Subcutaneous abdominal adipose tissue (tissue), 5 donors: ENCODE measurements around the gene GOLPH3.
A peak's percentile ranks its signal among the peaks of the same experiment; 100 is the strongest.

Source experiments
- H3K27ac ChIP-seq: one replicate; pipeline ENCODE4 v1.7.0; 2013; ENCODE audit warnings: low read depth, mild to moderate bottlenecking, inconsistent platforms, low read length, moderate library complexity
- H3K27me3 ChIP-seq, 5 donors: one replicate each; pipeline ENCODE4 v1.7.0; 2013; ENCODE audit warnings: low read length in 5 of 5, inconsistent platforms in 1 of 5; ENCODE audit not compliant: control insufficient read depth in 5 of 5, insufficient read depth in 4 of 5
- H3K36me3 ChIP-seq, 5 donors: one replicate each; pipeline ENCODE4 v1.7.0; 2013; ENCODE audit warnings: low read length in 5 of 5; ENCODE audit not compliant: control insufficient read depth in 5 of 5, insufficient read depth in 5 of 5
- H3K4me1 ChIP-seq, 5 donors: one replicate each; pipeline ENCODE4 v1.7.0; 2013; ENCODE audit warnings: low read length in 5 of 5, mild to moderate bottlenecking in 3 of 5, moderate library complexity in 1 of 5; ENCODE audit not compliant: control insufficient read depth in 5 of 5, insufficient read depth in 5 of 5
- H3K4me3 ChIP-seq, 5 donors: one replicate each; pipeline ENCODE4 v1.7.0; 2013; ENCODE audit warnings: low read length in 5 of 5, low read depth in 1 of 5
- H3K9ac ChIP-seq, 5 donors: one replicate each; pipeline ENCODE4 v1.7.0; 2013; ENCODE audit warnings: low read length in 5 of 5, mild to moderate bottlenecking in 4 of 5, moderate library complexity in 3 of 5
- H3K9me3 ChIP-seq, 5 donors: one replicate each; pipeline ENCODE4 v1.7.0; 2013; ENCODE audit warnings: low read length in 5 of 5; ENCODE audit not compliant: control insufficient read depth in 5 of 5
- donor health status: healthy.
- donor health status: healthy.
- donor health status: healthy.
- donor health status: healthy.
- donor health status: healthy.

The GOLPH3 gene

DNA sequence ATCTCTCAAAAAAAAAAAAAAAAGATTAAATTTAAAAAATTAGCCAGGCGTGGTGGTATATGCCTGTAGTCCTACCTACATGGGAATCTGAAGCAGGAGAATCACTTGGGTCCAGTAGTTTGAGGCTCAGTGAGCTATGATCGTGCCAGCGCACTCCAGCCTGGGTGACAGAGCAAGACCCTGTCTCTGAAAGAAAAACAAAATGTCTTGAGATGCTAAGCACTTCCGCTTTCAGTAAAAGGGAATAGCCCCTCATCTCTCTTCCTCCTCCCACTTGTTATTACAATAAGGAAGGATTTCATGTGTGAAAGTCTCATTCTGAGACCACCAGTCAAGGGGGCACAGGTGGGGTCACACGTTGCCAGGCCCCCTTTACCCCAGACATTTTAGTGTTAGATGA, 79.4 kb downstream of the GOLPH3 start:
- Histone ChIP-seq H3K4me3 (no peak overlapping the region), H3K27me3 (no peaks in the 10 kb centered on the region), H3K9ac (no peak overlapping the region), H3K36me3 (peaks cover 9 to 69% (median 48%) of the 10 kb centered on the region in 5 donors), H3K4me1 (peaks cover 0 to 26% (median 0%) of the 10 kb centered on the region in 5 donors), H3K27ac (no peak overlapping the region), H3K9me3 (no peaks in the 10 kb centered on the region)

- Histone ChIP-seq H3K9ac (no peak overlapping the region), H3K27ac (no peak overlapping the region), H3K4me1 (peaks cover 0 to 11% (median 0%) of the 10 kb centered on the region in 5 donors), H3K4me3 (no peak overlapping the region), H3K27me3 (no peaks in the 10 kb centered on the region), H3K36me3 (peaks cover 0 to 69% (median 51%) of the 10 kb centered on the region in 5 donors), H3K9me3 (no peaks in the 10 kb centered on the region)
Measured at GRCh38 chr5:32092938-32093812, 80.9 kb downstream of the GOLPH3 start.

DNA sequence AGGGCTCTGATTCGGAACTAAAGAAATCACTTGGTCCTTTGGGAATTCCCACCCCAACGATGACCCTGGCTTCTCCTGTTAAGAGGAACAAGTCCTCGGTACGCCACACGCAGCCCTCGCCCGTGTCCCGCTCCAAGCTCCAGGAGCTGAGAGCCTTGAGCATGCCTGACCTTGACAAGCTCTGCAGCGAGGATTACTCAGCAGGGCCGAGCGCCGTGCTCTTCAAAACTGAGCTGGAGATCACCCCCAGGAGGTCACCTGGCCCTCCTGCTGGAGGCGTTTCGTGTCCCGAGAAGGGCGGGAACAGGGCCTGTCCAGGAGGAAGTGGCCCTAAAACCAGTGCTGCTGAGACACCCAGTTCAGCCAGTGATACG, 83.4 kb downstream of the GOLPH3 start:
- Histone ChIP-seq H3K27ac (no peak overlapping the region), H3K4me3 (no peak overlapping the region), H3K9me3 (no peaks in the 10 kb centered on the region), H3K27me3 (no peaks in the 10 kb centered on the region), H3K4me1 (peaks cover 0 to 7% (median 0%) of the 10 kb centered on the region in 5 donors), H3K9ac (no peak overlapping the region), H3K36me3 (peaks cover 0 to 69% (median 62%) of the 10 kb centered on the region in 5 donors)

- Histone ChIP-seq H3K4me1 (peaks cover 0 to 5% (median 0%) of the 10 kb centered on the region in 5 donors), H3K4me3 (no peak overlapping the region)
Measured at GRCh38 chr5:32090026-32090754, 83.9 kb downstream of the GOLPH3 start.

DNA sequence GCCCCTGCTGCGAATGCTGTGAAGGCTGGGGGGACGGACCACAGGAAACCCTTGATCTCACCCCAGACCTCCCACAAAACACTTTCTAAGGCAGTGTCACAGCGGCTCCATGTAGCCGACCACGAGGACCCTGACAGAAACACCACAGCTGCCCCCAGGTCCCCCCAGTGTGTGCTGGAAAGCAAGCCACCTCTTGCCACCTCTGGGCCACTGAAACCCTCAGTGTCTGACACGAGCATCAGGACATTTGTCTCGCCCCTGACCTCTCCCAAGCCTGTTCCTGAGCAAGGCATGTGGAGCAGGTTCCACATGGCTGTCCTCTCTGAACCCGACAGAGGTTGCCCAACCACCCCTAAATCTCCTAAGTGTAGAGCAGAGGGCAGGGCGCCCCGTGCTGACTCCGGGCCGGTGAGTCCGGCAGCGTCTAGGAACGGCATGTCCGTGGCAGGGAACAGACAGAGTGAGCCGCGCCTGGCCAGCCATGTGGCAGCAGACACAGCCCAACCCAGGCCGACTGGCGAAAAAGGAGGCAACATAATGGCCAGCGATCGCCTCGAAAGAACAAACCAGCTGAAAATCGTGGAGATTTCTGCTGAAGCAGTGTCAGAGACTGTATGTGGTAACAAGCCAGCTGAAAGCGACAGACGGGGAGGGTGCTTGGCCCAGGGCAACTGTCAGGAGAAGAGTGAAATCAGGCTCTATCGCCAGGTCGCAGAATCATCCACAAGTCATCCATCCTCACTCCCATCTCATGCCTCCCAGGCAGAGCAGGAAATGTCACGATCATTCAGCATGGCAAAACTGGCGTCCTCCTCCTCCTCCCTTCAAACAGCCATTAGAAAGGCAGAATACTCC, 84.7 kb downstream of the GOLPH3 start:
- Histone ChIP-seq H3K36me3 (peaks cover 0 to 62% (median 54%) of the 10 kb centered on the region in 5 donors), H3K4me3 (no peak overlapping the region), H3K4me1 (peaks cover 0 to 4% (median under 1%) of the 10 kb centered on the region in 5 donors), H3K9ac (no peak overlapping the region), H3K9me3 (no peaks in the 10 kb centered on the region), H3K27ac (peak overlapping the region; percentile 37), H3K27me3 (no peaks in the 10 kb centered on the region)

More at GRCh38 chr5:32090026-32090754, 83.9 kb downstream of the GOLPH3 start:
- H3K27me3 ChIP-seq = no peaks in the 10 kb centered on the region
- H3K27ac ChIP-seq = peak overlapping the region; percentile 16
- H3K9me3 ChIP-seq = no peaks in the 10 kb centered on the region
- H3K9ac ChIP-seq = no peak overlapping the region
- H3K36me3 ChIP-seq = peaks cover 0 to 67% (median 61%) of the 10 kb centered on the region in 5 donors

- Histone ChIP-seq H3K4me1 (peaks cover 2 to 10% (median 7%) of the 10 kb centered on the region in 5 donors), H3K27ac (no peak overlapping the region), H3K4me3 (no peak overlapping the region), H3K9ac (no peak overlapping the region), H3K27me3 (no peaks in the 10 kb centered on the region), H3K9me3 (no peaks in the 10 kb centered on the region), H3K36me3 (peaks cover 0 to 60% (median 57%) of the 10 kb centered on the region in 5 donors)
Measured at GRCh38 chr5:32088214-32088613, 85.9 kb downstream of the GOLPH3 start.

DNA sequence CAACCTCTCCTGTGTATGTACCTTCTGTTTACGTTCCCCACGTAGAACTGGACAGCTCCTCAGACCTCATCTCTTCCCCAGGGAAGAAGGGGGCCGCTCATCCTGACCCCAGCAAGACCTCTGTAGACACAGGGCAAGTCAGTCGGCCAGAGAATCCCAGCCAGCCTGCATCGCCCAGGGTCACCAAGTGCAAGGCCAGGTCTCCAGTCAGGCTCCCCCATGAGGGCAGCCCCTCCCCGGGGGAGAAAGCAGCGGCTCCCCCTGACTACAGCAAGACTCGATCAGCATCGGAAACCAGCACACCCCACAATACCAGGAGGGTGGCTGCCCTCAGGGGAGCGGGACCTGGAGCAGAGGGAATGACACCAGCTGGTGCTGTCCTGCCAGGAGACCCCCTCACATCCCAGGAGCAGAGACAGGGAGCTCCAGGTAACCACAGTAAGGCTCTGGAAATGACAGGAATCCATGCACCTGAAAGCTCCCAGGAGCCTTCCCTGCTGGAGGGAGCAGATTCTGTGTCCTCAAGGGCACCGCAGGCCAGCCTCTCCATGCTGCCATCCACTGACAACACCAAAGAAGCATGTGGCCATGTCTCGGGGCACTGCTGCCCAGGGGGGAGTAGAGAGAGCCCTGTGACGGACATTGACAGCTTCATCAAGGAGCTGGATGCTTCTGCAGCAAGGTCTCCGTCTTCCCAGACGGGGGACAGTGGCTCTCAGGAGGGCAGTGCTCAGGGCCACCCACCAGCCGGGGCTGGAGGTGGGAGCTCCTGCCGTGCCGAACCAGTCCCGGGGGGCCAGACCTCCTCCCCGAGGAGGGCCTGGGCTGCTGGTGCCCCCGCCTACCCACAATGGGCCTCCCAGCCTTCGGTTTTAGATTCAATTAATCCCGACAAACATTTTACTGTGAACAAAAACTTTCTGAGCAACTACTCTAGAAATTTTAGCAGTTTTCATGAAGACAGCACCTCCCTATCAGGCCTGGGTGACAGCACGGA, 86.7 kb downstream of the GOLPH3 start:
- Histone ChIP-seq H3K4me3 (no peak overlapping the region), H3K36me3 (peaks cover 0 to 59% (median 56%) of the 10 kb centered on the region in 5 donors), H3K4me1 (peaks cover 2 to 7% (median 6%) of the 10 kb centered on the region in 5 donors)

DNA sequence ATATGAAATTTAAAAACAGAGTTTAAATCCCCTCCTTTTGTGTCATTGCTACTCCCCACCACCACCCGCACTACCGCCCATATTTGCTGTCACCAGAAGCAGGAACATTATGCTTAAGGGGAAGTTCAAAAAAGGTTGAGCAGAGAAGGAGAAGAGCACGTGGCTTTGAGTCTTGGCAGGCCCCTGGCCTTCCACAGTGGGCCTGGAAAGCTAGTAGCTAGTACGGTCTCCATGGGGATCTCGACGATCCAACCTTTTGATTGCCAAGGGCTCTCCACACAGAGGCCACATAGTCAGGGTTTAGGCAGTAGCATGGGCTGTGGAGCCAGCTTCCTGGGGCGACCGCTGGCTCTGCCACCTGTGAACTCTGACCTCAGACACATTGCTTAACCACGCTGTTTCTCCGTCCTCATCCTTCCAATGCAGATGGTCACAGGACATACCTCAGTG, 90.1 kb downstream of the GOLPH3 start:
- peaks cover 2 to 7% (median 6%) of the 10 kb centered on the region in 5 donors for H3K4me1 ChIP-seq
- no peaks in the 10 kb centered on the region for H3K27me3 ChIP-seq
- H3K36me3 ChIP-seq = peaks cover 0 to 46% (median 34%) of the 10 kb centered on the region in 5 donors
- no peaks in the 10 kb centered on the region for H3K9me3 ChIP-seq
- H3K27ac ChIP-seq = peak overlapping the region; percentile 21
- no peak overlapping the region for H3K4me3 ChIP-seq
- no peak overlapping the region for H3K9ac ChIP-seq

More for the DNA sequence above, 86.7 kb downstream of the GOLPH3 start:
- Histone ChIP-seq H3K27ac (no peak overlapping the region), H3K27me3 (no peaks in the 10 kb centered on the region), H3K9me3 (no peaks in the 10 kb centered on the region), H3K9ac (no peak overlapping the region)
